ENCODE results near the gene CELA1. TPM values are rescaled to one million over a fixed set of nuclear protein-coding genes. Genes with fewer than 3 reads are reported as not detected.

CELA1 gene
- total and polyA plus RNA-seq, 2 experiments from 2014 or later = not detected

- DNase-seq (ENCODE audit: low read depth in 1 of 2, low spot score in 1 of 2) = peak in 1 of 2 donors; percentile 66
- Histone ChIP-seq H3K27ac (no peak overlapping the region), H3K9me3 (ENCODE audit: low read depth) (no peaks in the 10 kb centered on the region), H3K4me3 (no peak overlapping the region), H3K4me1 (ENCODE audit: low read depth) (peaks cover 13% of the 10 kb centered on the region), H3K27me3 (peaks cover 15% of the 10 kb centered on the region), H3K36me3 (no peaks in the 10 kb centered on the region)
- no peak for TF ChIP-seq CTCF (IDR thresholded peaks at IDR 0.05; ENCODE audit: low read depth, low read length)
These were observed 41.8 kb upstream of the CELA1 start for GRCh38 chr12:51388069-51388799.

DNA sequence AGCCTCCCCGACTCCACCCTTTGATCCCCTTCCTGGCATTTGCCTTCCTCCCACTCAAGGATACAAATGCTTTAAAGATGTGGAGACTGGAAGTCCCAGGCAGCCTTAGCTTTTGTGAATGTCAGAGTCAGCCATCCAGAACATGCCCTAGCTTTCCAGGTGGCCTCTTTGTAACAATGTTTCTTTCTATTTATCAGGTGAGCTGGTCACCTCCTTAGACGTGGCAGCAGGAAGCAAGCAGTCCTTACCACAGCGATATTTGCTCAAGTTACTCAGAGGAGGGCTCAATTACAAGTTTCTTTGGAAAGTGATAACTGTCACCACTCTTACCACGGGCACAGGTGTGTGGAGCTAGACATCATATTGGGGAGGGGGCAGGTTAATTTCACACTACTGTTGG is 39.9 kb upstream of the CELA1 start:
- no peak overlapping the region for H3K4me3 ChIP-seq
- no peak overlapping the region for H3K27ac ChIP-seq
- H3K9me3 ChIP-seq (ENCODE audit: low read depth) = no peaks in the 10 kb centered on the region
- peaks cover 14% of the 10 kb centered on the region for H3K4me1 ChIP-seq (ENCODE audit: low read depth)
- DNase-seq (ENCODE audit: low read depth in 1 of 2, low spot score in 1 of 2) = no peak
- no peak for TF ChIP-seq CTCF (IDR thresholded peaks at IDR 0.05; ENCODE audit: low read depth, low read length)
- H3K27me3 ChIP-seq = no peaks in the 10 kb centered on the region
- no peaks in the 10 kb centered on the region for H3K36me3 ChIP-seq

- Histone ChIP-seq H3K27me3 (no peaks in the 10 kb centered on the region), H3K36me3 (no peaks in the 10 kb centered on the region), H3K4me3 (no peak overlapping the region), H3K9me3 (ENCODE audit: low read depth) (no peaks in the 10 kb centered on the region), H3K4me1 (ENCODE audit: low read depth) (peaks cover 11% of the 10 kb centered on the region), H3K27ac (no peak overlapping the region)
- DNase-seq (ENCODE audit: low read depth in 1 of 2, low spot score in 1 of 2) = no peak
- TF ChIP-seq CTCF (IDR thresholded peaks at IDR 0.05; ENCODE audit: low read depth, low read length) = no peak
These were observed 36.9 kb upstream of the CELA1 start for GRCh38 chr12:51383269-51383905.

GRCh38 chr12:51382173-51382572 is 35.7 kb upstream of the CELA1 start:
- no peak for TF ChIP-seq CTCF (IDR thresholded peaks at IDR 0.05; ENCODE audit: low read depth, low read length)
- Histone ChIP-seq H3K9me3 (ENCODE audit: low read depth) (no peaks in the 10 kb centered on the region), H3K4me1 (ENCODE audit: low read depth) (peaks cover 5% of the 10 kb centered on the region)

GRCh38 chr12:51381226-51382079 is 35.0 kb upstream of the CELA1 start:
- no peak overlapping the region for H3K27ac ChIP-seq
- H3K27me3 ChIP-seq = no peaks in the 10 kb centered on the region
- peaks cover 5% of the 10 kb centered on the region for H3K4me1 ChIP-seq (ENCODE audit: low read depth)
- TF ChIP-seq CTCF (IDR thresholded peaks at IDR 0.05; ENCODE audit: low read depth, low read length) = no peak
- peak in 1 of 2 donors; percentile 70 for DNase-seq (ENCODE audit: low read depth in 1 of 2, low spot score in 1 of 2)
- H3K4me3 ChIP-seq = no peak overlapping the region
- no peaks in the 10 kb centered on the region for H3K36me3 ChIP-seq
- no peaks in the 10 kb centered on the region for H3K9me3 ChIP-seq (ENCODE audit: low read depth)

More at GRCh38 chr12:51382173-51382572, 35.7 kb upstream of the CELA1 start:
- H3K36me3 ChIP-seq = no peaks in the 10 kb centered on the region
- DNase-seq (ENCODE audit: low read depth in 1 of 2, low spot score in 1 of 2) = no peak
- H3K27me3 ChIP-seq = no peaks in the 10 kb centered on the region
- H3K27ac ChIP-seq = no peak overlapping the region
- no peak overlapping the region for H3K4me3 ChIP-seq
